GM20000 (cell line): Measurements from ENCODE around the gene C14orf93.

ENCODE experiments used
- DNase-seq: peaks from one replicate; pipeline ENCODE4 v3.0.0; 2012; ENCODE audit warnings: low spot score
- CTCF ChIP-seq: IDR thresholded peaks from 2 replicates; pipeline ENCODE4 v1.5.1; 2012; ENCODE audit warnings: mild to moderate bottlenecking, control low read depth; ENCODE audit errors: extremely low read depth, missing control alignments

The C14orf93 gene

GRCh38 chr14:23051141-23052057 is 41.5 kb upstream of the C14orf93 start:
- no peak for TF ChIP-seq CTCF
- DNase-seq = no peak

GRCh38 chr14:23049011-23049410 is 39.1 kb upstream of the C14orf93 start:
- no peak for DNase-seq
- TF ChIP-seq CTCF = no peak

GRCh38 chr14:23047751-23048693 is 38.1 kb upstream of the C14orf93 start:
- no peak for TF ChIP-seq CTCF
- DNase-seq = no peak

- TF ChIP-seq CTCF = no peak
- DNase-seq = no peak
Observed at GRCh38 chr14:23047034-23047634, 37.2 kb upstream of the C14orf93 start.

GRCh38 chr14:23045419-23046357 is 35.7 kb upstream of the C14orf93 start:
- no peak for DNase-seq
- TF ChIP-seq CTCF = no peak

GRCh38 chr14:23044840-23045239 is 34.9 kb upstream of the C14orf93 start:
- DNase-seq = no peak
- TF ChIP-seq CTCF = no peak
